Fibroblast of lung (primary cell): ENCODE measurements around the gene CTDSP1. TPM values are rescaled to one million over a fixed set of nuclear protein-coding genes. Genes with fewer than 3 reads are reported as not detected.
A peak's percentile ranks its signal among the peaks of the same experiment; 100 is the strongest.

Source experiments
- DNase-seq, 2 donors: peaks; one replicate each; pipeline versions ENCODE4 v3.0.0 to v3.0.0-alpha.2; 2010; ENCODE audit warnings: low read depth in 2 of 2
- H2AFZ ChIP-seq: 2 replicates; pipeline ENCODE4 v1.5.1; 2012; ENCODE audit warnings: low read length, control low read depth, inconsistent platforms
- H3K27ac ChIP-seq: 2 replicates; pipeline ENCODE4 v1.5.1; 2011; ENCODE audit warnings: low read length, control low read depth; ENCODE audit not compliant: insufficient read depth
- H3K27me3 ChIP-seq: 2 replicates; pipeline ENCODE4 v1.5.1; 2011; ENCODE audit warnings: mild to moderate bottlenecking, low read length; ENCODE audit not compliant: control insufficient read depth, insufficient read depth
- H3K36me3 ChIP-seq: 2 replicates; pipeline ENCODE4 v1.5.1; 2011; ENCODE audit warnings: low read length; ENCODE audit not compliant: control insufficient read depth, insufficient read depth
- H3K4me1 ChIP-seq: 2 replicates; pipeline ENCODE4 v1.5.1; 2011; ENCODE audit warnings: low read length; ENCODE audit not compliant: control insufficient read depth, insufficient read depth; ENCODE audit errors: extremely low read depth
- H3K4me2 ChIP-seq: 2 replicates; pipeline ENCODE4 v1.5.1; 2011; ENCODE audit warnings: low read length, control low read depth; ENCODE audit not compliant: insufficient read depth; ENCODE audit errors: extremely low read depth
- H3K4me3 ChIP-seq, 4 experiments: fragments of 200-600 bp in 1 of 4; sonication (generic) in 1 of 4; replicated peaks in 1 of 4; 2 replicates each; pipeline ENCODE4 v1.5.1; 2011 to 2016; ENCODE audit warnings: low read length in 4 of 4, low read depth in 3 of 4, mild to moderate bottlenecking in 3 of 4, control low read depth in 2 of 4, inconsistent platforms in 1 of 4, mixed read lengths in 1 of 4; ENCODE audit not compliant: insufficient read depth in 1 of 4; ENCODE audit errors: control extremely low read depth in 1 of 4
- H3K79me2 ChIP-seq: 2 replicates; pipeline ENCODE4 v1.5.1; 2012; ENCODE audit warnings: mild to moderate bottlenecking, low read length, inconsistent platforms; ENCODE audit not compliant: control insufficient read depth, insufficient read depth
- H3K9ac ChIP-seq: 2 replicates; pipeline ENCODE4 v1.5.1; 2011; ENCODE audit warnings: mild to moderate bottlenecking, low read length, control low read depth; ENCODE audit not compliant: insufficient read depth
- H3K9me3 ChIP-seq: 2 replicates; pipeline ENCODE4 v1.5.1; 2012; ENCODE audit warnings: low read depth, low read length; ENCODE audit not compliant: control insufficient read depth, insufficient read depth
- H4K20me1 ChIP-seq: 2 replicates; pipeline ENCODE4 v1.5.1; 2011; ENCODE audit warnings: low read length; ENCODE audit not compliant: control insufficient read depth, insufficient read depth; ENCODE audit errors: extremely low read depth
- CTCF ChIP-seq, 2 donors: IDR thresholded peaks in 1 of 2; conservative IDR thresholded peaks in 1 of 2; 1 replicate in 1 of 2; 2 replicates in 1 of 2; pipeline ENCODE4 v1.5.1; 2011 to 2012; ENCODE audit warnings: low read length in 2 of 2, control low read depth in 1 of 2, inconsistent platforms in 1 of 2, low read depth in 1 of 2, mild to moderate bottlenecking in 1 of 2
- EZH2 ChIP-seq: IDR thresholded peaks from 2 replicates; pipeline ENCODE4 v1.5.1; 2012; ENCODE audit warnings: low read length, control low read depth, mild to moderate bottlenecking; ENCODE audit errors: missing control alignments
- polyA plus RNA-seq, 2 donors: library from polyadenylated mRNA; depleted of rRNA in 1 of 2; stranded (reverse) in 1 of 2; unstranded in 1 of 2; fragments of >200 nt; gene quantifications; 2 replicates each; pipeline ENCODE4 v1.2.1, GENCODE V29; 2011 to 2012; ENCODE audit warnings: missing spikeins in 1 of 2
- total RNA-seq: library from RNA; depleted of rRNA; stranded (reverse); fragments of >200 nt; gene quantifications from 2 replicates; pipeline ENCODE4 v1.2.1, GENCODE V29; 2014

The CTDSP1 gene
- total and polyA plus RNA-seq, 2 donors (not counting 1 experiment from before 2014, with no cell fraction given) = 45.4 to 69.6 TPM

GRCh38 chr2:218397820-218398436 is 1.7 kb upstream of the CTDSP1 start:
- Histone ChIP-seq H3K4me2 (peak overlapping the region; percentile 99), H3K79me2 (peaks cover 27% of the 10 kb centered on the region), H2AFZ (no peak overlapping the region), H3K9ac (peak overlapping the region; percentile 79), H3K36me3 (peaks cover 7% of the 10 kb centered on the region), H3K4me1 (peaks cover 22% of the 10 kb centered on the region), H4K20me1 (no peaks in the 10 kb centered on the region), H3K27me3 (no peaks in the 10 kb centered on the region), H3K9me3 (no peaks in the 10 kb centered on the region), H3K4me3 (peak overlapping the region; percentile 33 to 96 (median 53)), H3K27ac (peak overlapping the region; percentile 81)
- DNase-seq = peak; percentile 65 to 84
- TF ChIP-seq EZH2 = no peak
- TF ChIP-seq CTCF (conservative IDR thresholded peaks at IDR 0.05 in 1 of 2, IDR thresholded peaks at IDR 0.05 in 1 of 2; ENCODE audit: low read depth in 1 of 2, low read length in 2 of 2) = no peak

- H4K20me1 ChIP-seq = no peaks in the 10 kb centered on the region
- no peak for TF ChIP-seq EZH2
- H3K79me2 ChIP-seq = peaks cover 29% of the 10 kb centered on the region
- peak overlapping the region; percentile 99 for H3K4me2 ChIP-seq
- no peaks in the 10 kb centered on the region for H3K27me3 ChIP-seq
- DNase-seq = peak; percentile 63 to 73
- H3K27ac ChIP-seq = peak overlapping the region; percentile 81
- peaks cover 22% of the 10 kb centered on the region for H3K4me1 ChIP-seq
- peaks cover 11% of the 10 kb centered on the region for H3K36me3 ChIP-seq
- H3K9ac ChIP-seq = peak overlapping the region; percentile 79
- H2AFZ ChIP-seq = no peak overlapping the region
- peak overlapping the region; percentile 52 to 96 (median 63) for H3K4me3 ChIP-seq
- no peaks in the 10 kb centered on the region for H3K9me3 ChIP-seq
These were observed 954 bp upstream of the CTDSP1 start for GRCh38 chr2:218398437-218399390.

- H3K27ac ChIP-seq = peak overlapping the region; percentile 71
- no peaks in the 10 kb centered on the region for H3K9me3 ChIP-seq
- no peak for TF ChIP-seq CTCF (conservative IDR thresholded peaks at IDR 0.05 in 1 of 2, IDR thresholded peaks at IDR 0.05 in 1 of 2; ENCODE audit: low read depth in 1 of 2, low read length in 2 of 2)
- no peak for TF ChIP-seq EZH2
- no peak overlapping the region for H2AFZ ChIP-seq
- H3K4me1 ChIP-seq = peaks cover 24% of the 10 kb centered on the region
- no peaks in the 10 kb centered on the region for H4K20me1 ChIP-seq
- H3K27me3 ChIP-seq = no peaks in the 10 kb centered on the region
- peaks cover 16% of the 10 kb centered on the region for H3K36me3 ChIP-seq
- DNase-seq = peak in 1 of 2 donors; percentile 12
- peak overlapping the region; percentile 65 to 96 (median 78) for H3K4me3 ChIP-seq
- peak overlapping the region; percentile 62 for H3K4me2 ChIP-seq
- H3K9ac ChIP-seq = peak overlapping the region; percentile 70
- H3K79me2 ChIP-seq = peaks cover 29% of the 10 kb centered on the region
These were observed 680 bp downstream of the CTDSP1 start for GRCh38 chr2:218400167-218400929.
